Trophoblast cell (in vitro differentiated cells and primary cell): ENCODE measurements around the gene FOXK1.
A peak's percentile ranks its signal among the peaks of the same experiment; 100 is the strongest.
"Not testable (repeated sequence)": the region's sequence is repeated elsewhere in the genome, so short reads cannot be mapped to it uniquely, and the experiment has no call there.

ENCODE experiments used
- DNase-seq, 2 donors: peaks; one replicate each; pipeline ENCODE4 v3.0.0-alpha.2; 2016
- H2AFZ ChIP-seq: 2 replicates; pipeline ENCODE4 v1.6.1; 2013; ENCODE audit warnings: low read length, moderate library complexity, mild to moderate bottlenecking; ENCODE audit not compliant: insufficient read depth, poor library complexity
- H2AK5ac ChIP-seq: 2 replicates; pipeline ENCODE4 v1.6.1; 2013; ENCODE audit warnings: mild to moderate bottlenecking, low read length
- H2BK120ac ChIP-seq: 2 replicates; pipeline ENCODE4 v1.6.1; 2013; ENCODE audit warnings: low read length, mild to moderate bottlenecking, moderate library complexity; ENCODE audit not compliant: insufficient read depth, poor library complexity
- H2BK12ac ChIP-seq: 2 replicates; pipeline ENCODE4 v1.6.1; 2013; ENCODE audit warnings: mild to moderate bottlenecking, low read length, moderate library complexity
- H2BK5ac ChIP-seq: 2 replicates; pipeline ENCODE4 v1.6.1; 2013; ENCODE audit warnings: low read length, low read depth, moderate library complexity, mild to moderate bottlenecking; ENCODE audit not compliant: poor library complexity
- H3K14ac ChIP-seq: 2 replicates; pipeline ENCODE4 v1.6.1; 2013; ENCODE audit warnings: mild to moderate bottlenecking, low read length
- H3K18ac ChIP-seq: 2 replicates; pipeline ENCODE4 v1.6.1; 2013; ENCODE audit warnings: mild to moderate bottlenecking, low read length
- H3K23ac ChIP-seq: 2 replicates; pipeline ENCODE4 v1.6.1; 2013; ENCODE audit warnings: low read length
- H3K27ac ChIP-seq: 2 replicates; pipeline ENCODE4 v1.5.1; 2013; ENCODE audit warnings: low read depth, mild to moderate bottlenecking, inconsistent platforms, low read length, moderate library complexity
- H3K27me3 ChIP-seq: 2 replicates; pipeline ENCODE4 v1.6.1; 2013; ENCODE audit warnings: inconsistent platforms, mild to moderate bottlenecking, low read length, moderate library complexity; ENCODE audit not compliant: insufficient read depth
- H3K36me3 ChIP-seq, 2 experiments: 1 replicate in 1 of 2; 2 replicates in 1 of 2; pipeline ENCODE4 v1.6.1; 2013; ENCODE audit warnings: low read length in 2 of 2, mild to moderate bottlenecking in 2 of 2, moderate library complexity in 1 of 2; ENCODE audit not compliant: insufficient read depth in 2 of 2, control insufficient read depth in 1 of 2
- H3K4ac ChIP-seq: 2 replicates; pipeline ENCODE4 v1.6.1; 2013; ENCODE audit warnings: low read depth, mild to moderate bottlenecking, low read length, moderate library complexity
- H3K4me1 ChIP-seq, 2 experiments: 1 replicate in 1 of 2; 2 replicates in 1 of 2; pipeline ENCODE4 v1.6.1; 2013; ENCODE audit warnings: low read length in 2 of 2, mild to moderate bottlenecking in 2 of 2, moderate library complexity in 1 of 2; ENCODE audit not compliant: insufficient read depth in 2 of 2, control insufficient read depth in 1 of 2
- H3K4me2 ChIP-seq: 2 replicates; pipeline ENCODE4 v1.6.1; 2013; ENCODE audit warnings: inconsistent platforms, mild to moderate bottlenecking, low read length, moderate library complexity
- H3K4me3 ChIP-seq: 2 replicates; pipeline ENCODE4 v1.5.1; 2013; ENCODE audit warnings: mild to moderate bottlenecking, low read depth, low read length, inconsistent platforms
- H3K79me1 ChIP-seq: one replicate; pipeline ENCODE4 v1.6.1; 2013; ENCODE audit warnings: low read length
- H3K79me2 ChIP-seq: 2 replicates; pipeline ENCODE4 v1.6.1; 2013; ENCODE audit warnings: low read length, mild to moderate bottlenecking; ENCODE audit not compliant: control insufficient read depth, insufficient read depth, poor library complexity
- H3K9ac ChIP-seq: 2 replicates; pipeline ENCODE4 v1.6.1; 2013; ENCODE audit warnings: mild to moderate bottlenecking, low read length
- H3K9me3 ChIP-seq: 2 replicates; pipeline ENCODE4 v1.6.1; 2013; ENCODE audit warnings: low read depth, mild to moderate bottlenecking, control low read depth, inconsistent platforms, low read length; ENCODE audit not compliant: insufficient read depth
- H4K12ac ChIP-seq: 2 replicates; pipeline ENCODE4 v1.6.1; 2013; ENCODE audit warnings: low read depth, mild to moderate bottlenecking, low read length, moderate library complexity
- H4K8ac ChIP-seq: 2 replicates; pipeline ENCODE4 v1.6.1; 2013; ENCODE audit warnings: low read depth, mild to moderate bottlenecking, low read length, moderate library complexity
- H4K91ac ChIP-seq: one replicate; pipeline ENCODE4 v1.6.1; 2013; ENCODE audit warnings: low read depth, mild to moderate bottlenecking, low read length, moderate library complexity
- WGBS: extraction: QIAGEN DNeasy Blood & Tissue Kit; methylation state at CpG from one replicate; pipeline ENCODE4 v1.1.7; 2013; ENCODE audit warnings: missing lambda C conversion rate; ENCODE audit not compliant: insufficient read length, insufficient coverage; ENCODE audit errors: extremely low coverage; 5-methylcytosine and 5-hydroxymethylcytosine counted together

The FOXK1 gene

DNA sequence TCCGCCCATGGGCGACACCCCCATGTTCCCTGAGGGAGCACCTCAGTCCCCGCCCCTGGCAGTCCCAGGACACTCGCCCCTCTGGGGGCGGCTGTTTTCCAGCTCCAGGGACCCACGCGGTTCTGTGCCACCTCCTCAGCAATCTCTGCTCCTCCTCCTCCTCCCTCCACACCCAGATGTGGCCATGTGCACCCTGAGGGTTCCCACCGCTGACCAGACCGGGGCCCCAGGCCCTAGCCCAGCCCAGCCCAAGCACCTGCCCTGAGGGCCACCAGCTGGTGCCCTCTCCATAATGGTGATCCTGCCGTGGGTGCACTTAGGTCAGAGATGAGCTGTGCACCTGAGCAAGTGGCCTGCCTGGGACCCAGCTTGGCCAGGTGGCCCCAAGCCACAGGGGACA is 118.4 kb downstream of the FOXK1 start:
- no peaks in the 10 kb centered on the region for H3K27me3 ChIP-seq
- H3K9me3 ChIP-seq, result peaks cover 2% of the 10 kb centered on the region
- peaks cover 0 to under 1% of the 10 kb centered on the region in 2 experiments for H3K4me1 ChIP-seq
- H3K14ac ChIP-seq, result no peak overlapping the region
- no peak overlapping the region for H4K8ac ChIP-seq
- no peaks in the 10 kb centered on the region for H3K36me3 ChIP-seq
- H2BK120ac ChIP-seq, result no peak overlapping the region
- no CpG with 5 or more reads among the region's 10 CpGs for WGBS
- no peak overlapping the region for H3K27ac ChIP-seq
- no peaks in the 10 kb centered on the region for H3K79me1 ChIP-seq
- H3K4me2 ChIP-seq, result no peak overlapping the region
- H3K4me3 ChIP-seq, result no peak overlapping the region
- no peak overlapping the region for H3K9ac ChIP-seq
- no peak overlapping the region for H2AFZ ChIP-seq
- H4K12ac ChIP-seq, result no peak overlapping the region
- no peak overlapping the region for H3K23ac ChIP-seq
- H4K91ac ChIP-seq, result no peak overlapping the region
- no peak overlapping the region for H3K4ac ChIP-seq
- H2BK12ac ChIP-seq, result no peak overlapping the region
- DNase-seq, result peak in 1 of 2 donors; percentile 35
- H2AK5ac ChIP-seq, result no peak overlapping the region
- H3K18ac ChIP-seq, result no peak overlapping the region
- no peaks in the 10 kb centered on the region for H3K79me2 ChIP-seq
- no peak overlapping the region for H2BK5ac ChIP-seq

- H4K8ac ChIP-seq, result no peak overlapping the region
- no CpG with 5 or more reads among the region's 27 CpGs for WGBS
- H3K9me3 ChIP-seq, result peaks cover 2% of the 10 kb centered on the region
- no peak overlapping the region for H3K23ac ChIP-seq
- no peak overlapping the region for H3K4me2 ChIP-seq
- no peak overlapping the region for H3K9ac ChIP-seq
- no peaks in the 10 kb centered on the region for H3K27me3 ChIP-seq
- no peak overlapping the region for H3K4ac ChIP-seq
- H3K18ac ChIP-seq, result no peak overlapping the region
- H2AFZ ChIP-seq, result no peak overlapping the region
- no peak overlapping the region for H3K14ac ChIP-seq
- no peaks in the 10 kb centered on the region for H3K79me2 ChIP-seq
- no peak overlapping the region for H2BK5ac ChIP-seq
- no peaks in the 10 kb centered on the region for H3K79me1 ChIP-seq
- H3K4me1 ChIP-seq, result peaks cover 0 to 4% of the 10 kb centered on the region in 2 experiments
- H2AK5ac ChIP-seq, result no peak overlapping the region
- no peak overlapping the region for H3K27ac ChIP-seq
- H4K91ac ChIP-seq, result no peak overlapping the region
- H2BK12ac ChIP-seq, result no peak overlapping the region
- H4K12ac ChIP-seq, result no peak overlapping the region
- peak overlapping the region; percentile 16 for H3K4me3 ChIP-seq
- no peaks in the 10 kb centered on the region for H3K36me3 ChIP-seq
- DNase-seq, result no peak
- no peak overlapping the region for H2BK120ac ChIP-seq
These were observed 119.1 kb downstream of the FOXK1 start for GRCh38 chr7:4800926-4801838.

DNA sequence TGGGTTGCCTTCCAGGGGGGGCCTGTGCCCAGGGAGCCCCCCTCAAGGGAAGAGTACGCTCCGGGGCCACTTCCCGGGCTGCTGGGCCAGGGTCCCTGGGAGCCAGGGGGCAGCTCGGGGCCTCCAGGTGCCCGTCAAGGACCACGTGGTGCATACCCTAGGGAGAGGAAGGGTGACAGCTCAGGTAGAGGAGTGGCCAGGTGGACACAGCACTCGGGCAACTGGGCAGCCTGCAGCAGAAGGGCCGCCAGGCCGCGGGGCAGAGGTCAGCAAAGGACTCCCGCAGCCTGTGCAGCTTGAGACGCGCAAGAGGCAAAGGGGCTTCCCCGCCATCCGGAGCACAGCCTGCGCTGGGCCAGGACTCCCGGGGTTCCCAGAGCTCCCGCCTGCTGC is 119.7 kb downstream of the FOXK1 start:
- Histone ChIP-seq H3K27me3 (no peaks in the 10 kb centered on the region), H3K18ac (no peak overlapping the region), H2AFZ (no peak overlapping the region), H3K9ac (no peak overlapping the region), H3K36me3 (no peaks in the 10 kb centered on the region), H3K4ac (no peak overlapping the region), H3K9me3 (peaks cover 2% of the 10 kb centered on the region), H3K79me2 (no peaks in the 10 kb centered on the region), H3K14ac (no peak overlapping the region), H4K12ac (no peak overlapping the region), H3K27ac (no peak overlapping the region), H3K4me2 (no peak overlapping the region), H2BK120ac (no peak overlapping the region), H3K79me1 (no peaks in the 10 kb centered on the region), H3K4me3 (no peak overlapping the region), H2BK5ac (no peak overlapping the region), H2BK12ac (no peak overlapping the region), H4K91ac (no peak overlapping the region), H2AK5ac (no peak overlapping the region), H3K4me1 (peaks cover 0 to 4% of the 10 kb centered on the region in 2 experiments), H3K23ac (no peak overlapping the region), H4K8ac (no peak overlapping the region)
- WGBS, result no CpG with 5 or more reads among the region's 18 CpGs
- DNase-seq, result peak; percentile 22 to 60

DNA sequence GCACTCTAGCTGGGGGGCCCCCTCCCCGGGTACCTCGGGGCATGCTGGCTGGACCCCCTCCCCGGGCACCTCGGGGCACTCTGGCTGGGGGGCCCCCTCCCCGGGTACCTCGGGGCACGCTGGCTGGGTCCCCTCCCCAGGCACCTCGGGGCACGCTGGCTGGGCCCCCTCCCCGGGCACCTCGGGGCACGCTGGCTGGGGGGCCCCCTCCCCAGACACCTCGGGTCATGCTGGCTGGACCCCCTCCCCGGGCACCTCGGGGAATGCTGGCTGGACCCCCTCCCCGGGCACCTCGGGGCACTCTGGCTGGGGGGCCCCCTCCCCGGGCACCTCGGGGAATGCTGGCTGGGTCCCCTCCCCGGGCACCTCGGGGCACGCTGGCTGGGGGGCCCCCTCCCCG is 120.5 kb downstream of the FOXK1 start:
- H3K4me3 ChIP-seq, DNase-seq, H2BK120ac ChIP-seq, H3K23ac ChIP-seq, H3K4ac ChIP-seq, H3K9ac ChIP-seq, H2AFZ ChIP-seq, H3K18ac ChIP-seq, H2BK5ac ChIP-seq, H3K79me1 ChIP-seq, H4K91ac ChIP-seq, H3K27me3 ChIP-seq, H2AK5ac ChIP-seq, H3K4me2 ChIP-seq, H3K79me2 ChIP-seq, H4K12ac ChIP-seq, H2BK12ac ChIP-seq, H3K9me3 ChIP-seq, H3K27ac ChIP-seq, H3K14ac ChIP-seq, H3K4me1 ChIP-seq, H3K36me3 ChIP-seq, H4K8ac ChIP-seq: not testable (repeated sequence)
- WGBS, result no CpG with 5 or more reads among the region's 23 CpGs
